Suppressor macrophage (primary cell): Measurements from ENCODE around the gene ZNF211.

Experiments used
- DNase-seq, 4 experiments: peaks; one replicate each; pipeline ENCODE4 v3.0.0-alpha.2; 2020 to 2022

The ZNF211 gene

DNA sequence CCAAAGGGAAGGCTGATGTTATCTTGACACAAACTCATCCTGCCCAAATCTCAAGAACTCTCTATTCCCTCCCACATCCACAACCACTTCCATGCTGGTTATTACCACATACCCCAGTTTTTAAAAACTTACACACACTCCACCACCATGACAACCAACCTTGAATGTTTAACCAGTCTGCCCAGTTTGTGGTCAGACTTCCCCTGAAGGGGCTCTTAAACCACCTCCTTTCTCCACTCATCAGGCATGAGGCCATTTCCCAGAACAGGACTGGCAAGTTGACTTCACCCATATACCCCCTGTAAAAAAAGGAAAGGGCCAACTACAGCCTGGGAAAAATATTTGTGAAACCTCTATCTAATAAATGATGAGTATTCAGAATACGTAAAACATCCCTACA, 23.4 kb downstream of the ZNF211 start:
- no peak for DNase-seq

DNA sequence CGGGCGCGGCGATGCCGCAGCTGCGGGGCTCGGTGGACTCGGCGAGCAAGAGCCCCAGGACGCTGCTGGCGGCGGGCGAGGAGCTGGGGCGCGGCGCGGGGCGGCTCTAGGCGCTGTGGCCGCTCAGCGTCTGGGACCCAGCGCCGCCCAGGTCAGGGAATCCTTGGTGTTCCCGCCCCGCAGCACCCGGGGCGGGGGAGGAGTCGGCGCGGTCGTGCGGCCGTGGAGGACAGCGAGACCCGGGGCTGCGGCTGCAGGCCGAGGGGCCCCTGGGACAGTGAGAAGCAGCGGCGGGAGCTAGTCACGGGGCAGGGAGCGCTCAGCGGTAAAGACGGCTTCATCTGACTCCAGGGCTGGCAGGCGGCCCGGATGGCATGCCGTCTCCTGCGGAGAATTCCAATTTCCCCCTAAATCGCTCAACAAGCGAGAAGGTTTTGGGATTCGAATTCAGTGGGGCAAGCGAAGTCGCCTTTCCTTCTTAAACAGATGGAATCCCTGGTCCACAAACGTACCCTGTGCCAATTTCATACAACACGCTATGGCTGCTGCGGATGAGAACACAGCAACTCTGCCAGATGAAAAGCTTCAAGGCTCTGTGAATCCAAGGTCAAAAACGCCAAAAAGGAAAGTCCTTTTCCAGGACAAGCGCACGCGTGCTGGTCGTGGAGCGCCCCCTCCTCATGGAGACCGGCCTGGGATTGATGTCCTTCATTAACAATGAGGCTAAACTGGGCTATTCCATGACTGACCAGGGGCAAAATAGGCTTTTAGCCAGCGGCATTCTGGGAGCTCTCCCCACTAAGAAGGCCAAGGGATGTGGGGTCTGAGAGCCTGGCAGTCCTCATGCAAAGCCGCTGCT, 31.5 kb downstream of the ZNF211 start:
- DNase-seq = peak in 3 of 4 experiments; percentile 7 to 36 (median 20)

DNA sequence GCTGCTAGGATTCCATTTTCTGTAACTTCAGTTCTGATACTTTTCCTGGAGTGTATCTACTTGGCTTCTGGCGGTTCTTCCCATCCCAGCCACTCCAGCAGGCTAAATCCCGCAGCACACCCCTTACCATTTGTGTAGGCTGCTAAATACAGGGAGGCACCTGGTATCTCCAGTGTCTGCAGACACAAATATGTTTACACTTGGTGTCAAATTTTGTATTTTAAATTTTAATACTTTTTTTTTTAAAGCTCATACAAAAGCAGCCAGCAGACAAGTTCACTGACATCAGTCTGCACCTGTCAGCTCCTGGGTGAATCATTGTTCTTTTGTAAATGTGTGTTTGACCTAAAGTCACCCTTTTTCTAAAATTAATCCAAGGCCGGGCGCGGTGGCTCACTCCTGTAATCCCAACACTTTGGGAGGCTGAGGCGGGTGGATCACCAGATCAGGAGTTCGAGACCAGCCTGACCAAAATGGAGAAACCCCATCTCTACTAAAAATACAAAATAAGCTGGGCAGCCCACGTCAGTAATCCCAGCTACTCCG, 32.4 kb downstream of the ZNF211 start:
- DNase-seq = no peak

DNA sequence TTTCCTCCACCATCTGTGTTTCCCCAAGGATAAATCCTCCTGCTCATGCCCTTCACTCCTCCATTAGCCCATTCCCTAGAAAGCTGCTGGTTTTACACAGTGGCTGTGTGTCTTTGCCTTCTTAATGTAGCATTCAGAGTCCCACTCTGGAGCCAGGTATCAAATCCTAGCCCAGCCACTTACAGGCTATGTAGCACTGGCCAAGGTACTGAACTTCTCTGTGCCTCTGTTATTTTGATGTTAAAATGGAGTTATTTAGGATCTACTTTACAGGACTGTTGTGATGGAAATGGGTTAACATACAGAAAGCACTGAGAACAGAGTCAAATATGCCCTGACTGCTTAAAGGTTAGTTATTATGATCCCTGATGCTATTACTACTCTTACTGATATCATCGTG, 34.3 kb downstream of the ZNF211 start:
- no peak for DNase-seq

DNA sequence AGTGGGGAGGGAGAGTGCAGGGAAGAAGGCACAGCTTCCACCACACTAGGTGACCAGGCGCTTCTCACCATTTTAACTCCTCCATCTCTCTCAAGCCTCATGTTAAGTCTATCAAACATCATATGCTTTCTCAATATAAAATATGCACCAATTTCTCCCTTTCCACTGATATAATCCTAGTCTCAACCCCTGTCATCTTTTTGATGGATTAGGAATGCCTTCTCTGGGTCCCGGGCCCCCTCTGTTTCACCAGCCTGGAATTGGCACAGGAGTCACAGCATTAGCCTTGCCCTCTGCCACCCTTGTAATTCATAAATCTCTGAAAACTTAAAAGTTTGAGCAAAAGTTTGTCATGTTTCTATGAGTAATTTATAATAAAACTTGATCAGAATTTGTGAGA, 35.7 kb downstream of the ZNF211 start, which contains the start of gene ZSCAN4:
TSS of gene ZSCAN4 (plus strand) at position 301 of the 400 bp plus-strand sequence. CDS start 7,211 bp downstream, outside the sequence.
- no peak for DNase-seq

DNA sequence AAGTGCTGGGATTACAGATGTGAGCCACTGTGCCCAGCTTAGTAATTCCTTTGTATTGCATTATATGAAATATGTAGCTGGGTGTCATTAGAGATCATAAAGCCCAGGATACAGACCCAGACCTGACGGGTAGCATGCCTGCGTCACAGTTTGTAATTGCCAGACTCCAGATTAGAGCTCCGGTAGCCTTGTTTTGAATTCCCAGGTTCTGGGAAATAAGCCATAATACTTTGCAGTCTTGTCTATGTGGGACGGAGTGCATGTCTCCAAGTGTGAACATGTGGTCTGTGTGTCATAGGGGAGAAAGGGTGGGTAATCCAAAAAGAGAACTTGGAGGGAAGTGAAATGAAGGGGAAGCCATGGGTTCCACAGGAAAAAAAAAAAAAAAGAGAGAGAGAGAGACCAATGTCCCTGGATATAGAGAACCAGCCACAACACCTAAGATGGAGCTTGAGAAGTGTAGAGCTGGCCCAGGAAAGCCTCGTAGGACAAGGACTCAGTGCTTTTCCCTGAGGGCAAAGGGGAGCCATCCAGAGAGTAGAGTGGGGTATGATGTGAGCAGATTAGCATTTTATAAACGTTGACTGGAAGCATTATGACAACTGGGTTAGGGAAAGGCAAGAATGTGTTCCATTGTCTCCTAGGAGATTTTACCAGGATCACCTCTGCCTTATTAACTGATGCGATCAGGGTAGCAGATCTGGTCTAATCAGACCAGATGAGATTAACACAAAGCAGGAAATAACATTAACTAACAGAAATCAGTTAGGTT, 38.3 kb downstream of the ZNF211 start:
- DNase-seq = no peak

DNA sequence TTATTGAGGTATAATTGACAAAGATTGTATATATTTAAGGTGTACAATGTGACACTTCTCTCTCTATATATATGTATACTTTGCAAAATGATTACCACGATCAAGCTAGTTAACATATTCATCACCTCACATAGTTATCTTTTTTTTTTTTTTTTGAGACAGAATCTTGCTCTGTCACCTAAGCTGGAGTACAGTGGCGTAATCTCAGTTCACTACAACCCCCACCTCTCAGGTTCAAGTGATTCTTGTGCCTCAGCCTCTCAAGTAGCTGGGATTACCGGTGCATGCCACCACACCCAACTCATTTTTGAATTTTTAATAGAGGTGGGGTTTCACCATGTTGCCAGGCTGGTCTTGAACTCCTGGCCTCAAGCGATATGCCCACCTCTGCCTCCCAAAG, 39.5 kb downstream of the ZNF211 start:
- no peak for DNase-seq

DNA sequence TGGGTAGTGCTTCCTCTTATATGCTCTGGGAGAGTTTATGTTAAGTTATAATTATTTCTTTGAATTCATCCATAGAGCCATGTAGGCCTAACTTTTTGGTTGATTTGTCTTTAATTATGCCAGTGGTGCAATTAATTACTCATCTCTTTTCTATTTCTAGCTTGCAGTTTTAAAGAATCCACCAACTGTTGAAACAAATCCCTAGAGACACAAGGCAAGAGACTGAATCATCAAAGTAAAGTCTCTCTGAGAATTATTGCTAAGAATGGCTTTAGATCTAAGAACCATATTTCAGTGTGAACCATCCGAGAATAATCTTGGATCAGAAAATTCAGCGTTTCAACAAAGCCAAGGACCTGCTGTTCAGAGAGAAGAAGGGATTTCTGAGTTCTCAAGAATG, 42.9 kb downstream of the ZNF211 start:
- DNase-seq = no peak

DNA sequence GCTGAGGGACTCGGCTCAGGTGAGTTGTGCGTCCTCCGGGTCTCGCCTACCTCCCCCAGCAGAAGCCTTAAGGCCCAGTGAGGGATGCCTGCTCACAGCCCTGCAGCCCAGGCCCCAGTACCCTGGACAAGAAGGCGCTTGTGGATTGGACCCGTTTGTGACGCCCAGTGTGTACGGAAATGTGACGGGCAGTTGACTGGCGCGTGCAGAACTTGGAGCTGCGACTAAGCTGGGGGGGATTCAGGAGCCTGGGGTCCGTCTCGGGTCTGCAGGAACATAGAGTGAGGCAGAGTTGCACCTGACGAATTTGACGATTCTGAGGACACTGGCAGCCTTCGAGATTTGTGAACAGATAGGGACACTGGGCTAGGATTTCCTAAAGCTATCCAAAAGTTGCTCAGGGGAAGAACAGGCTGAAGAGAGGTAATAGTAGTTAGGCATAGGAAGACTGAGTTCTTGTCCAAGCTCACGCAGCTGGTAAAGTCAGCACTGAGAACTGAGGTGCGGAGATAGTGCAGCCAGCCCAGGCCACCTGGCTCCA, 49.3 kb downstream of the ZNF211 start:
- peak in 2 of 4 experiments; percentile 1 to 3 for DNase-seq

DNA sequence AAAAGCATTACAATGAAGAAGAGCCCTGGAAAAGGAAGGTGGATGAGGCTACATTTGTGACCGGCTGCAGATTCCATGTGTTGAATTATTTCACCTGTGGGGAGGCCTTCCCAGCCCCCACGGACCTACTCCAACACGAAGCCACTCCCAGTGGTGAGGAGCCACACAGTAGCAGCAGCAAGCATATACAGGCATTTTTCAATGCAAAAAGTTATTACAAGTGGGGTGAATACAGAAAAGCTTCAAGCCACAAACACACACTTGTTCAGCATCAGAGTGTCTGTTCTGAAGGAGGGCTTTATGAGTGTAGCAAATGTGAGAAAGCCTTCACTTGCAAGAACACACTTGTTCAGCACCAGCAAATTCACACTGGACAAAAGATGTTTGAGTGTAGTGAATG, 53.8 kb downstream of the ZNF211 start:
- no peak for DNase-seq

DNA sequence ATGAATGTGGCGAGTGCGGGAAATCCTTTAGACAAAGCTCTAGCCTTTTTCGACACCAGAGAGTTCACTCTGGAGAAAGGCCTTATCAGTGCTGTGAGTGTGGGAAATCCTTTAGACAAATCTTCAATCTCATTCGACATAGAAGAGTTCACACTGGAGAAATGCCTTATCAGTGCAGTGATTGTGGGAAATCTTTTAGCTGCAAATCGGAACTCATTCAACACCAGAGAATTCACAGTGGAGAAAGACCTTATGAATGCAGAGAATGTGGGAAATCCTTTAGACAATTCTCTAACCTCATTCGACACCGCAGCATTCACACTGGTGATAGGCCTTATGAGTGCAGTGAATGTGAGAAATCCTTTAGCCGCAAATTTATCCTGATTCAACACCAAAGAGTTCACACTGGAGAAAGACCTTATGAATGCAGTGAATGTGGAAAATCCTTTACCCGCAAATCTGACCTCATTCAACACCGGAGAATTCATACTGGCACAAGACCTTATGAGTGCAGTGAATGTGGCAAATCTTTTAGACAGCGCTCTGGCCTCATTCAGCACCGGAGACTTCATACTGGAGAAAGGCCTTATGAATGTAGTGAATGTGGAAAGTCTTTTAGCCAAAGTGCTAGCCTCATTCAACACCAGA, 54.5 kb downstream of the ZNF211 start:
- no peak for DNase-seq

DNA sequence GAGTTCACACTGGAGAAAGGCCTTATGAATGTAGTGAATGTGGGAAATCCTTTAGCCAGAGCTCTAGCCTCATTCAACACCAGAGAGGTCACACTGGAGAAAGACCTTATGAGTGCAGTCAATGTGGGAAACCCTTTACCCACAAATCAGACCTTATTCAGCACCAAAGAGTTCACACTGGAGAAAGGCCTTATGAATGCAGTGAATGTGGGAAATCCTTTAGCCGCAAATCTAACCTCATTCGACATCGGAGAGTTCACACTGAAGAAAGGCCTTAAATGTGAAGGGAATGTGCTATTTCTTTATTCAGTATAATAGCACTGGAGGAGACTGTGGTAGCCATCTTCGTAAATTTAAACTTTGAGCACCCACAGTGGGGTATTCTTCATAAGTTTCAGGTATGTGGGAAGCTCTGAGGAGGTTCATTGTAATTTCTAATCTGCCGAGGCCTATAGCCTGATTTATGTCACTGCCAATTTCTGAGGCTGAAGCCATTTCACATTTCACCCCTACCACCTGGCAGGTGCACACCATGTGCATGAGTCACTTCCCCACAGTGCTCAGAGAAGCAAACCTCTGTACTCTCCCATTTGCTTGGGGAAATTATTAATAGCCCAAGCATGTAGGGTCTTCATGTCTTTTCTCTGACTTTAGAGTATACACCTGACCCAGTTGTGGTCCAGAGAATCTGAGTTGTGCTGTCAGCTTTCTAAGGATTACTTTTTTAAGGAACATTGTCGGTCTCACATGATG, 55.2 kb downstream of the ZNF211 start:
- DNase-seq = no peak

DNA sequence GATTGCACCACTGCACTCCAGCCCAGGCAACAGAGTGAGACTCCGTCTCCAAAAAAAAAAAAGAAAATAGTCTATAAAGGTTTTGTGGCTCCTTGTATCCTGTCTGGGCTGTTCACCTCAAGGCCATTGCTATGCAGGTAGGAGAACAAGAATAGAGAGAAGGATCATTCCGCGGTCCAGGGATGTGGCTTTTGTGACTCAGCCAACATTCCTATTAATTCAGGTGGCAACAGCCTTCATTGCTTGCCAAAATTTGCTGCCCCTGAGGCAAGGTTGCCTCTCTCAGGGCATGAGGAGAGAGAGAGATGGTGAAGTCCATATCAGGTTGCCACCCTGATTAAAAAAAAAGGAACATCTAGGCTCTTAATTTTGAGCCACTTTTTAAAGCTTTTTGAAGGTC, 56.8 kb downstream of the ZNF211 start:
- DNase-seq = no peak
